GM12878 (cell line): ENCODE measurements around the gene PPM1J. TPM values are rescaled to one million over a fixed set of nuclear protein-coding genes. Genes with fewer than 3 reads are reported as not detected.

ENCODE experiments used
- ATAC-seq: fragments of 200-7000 bp; cut with Tn5 transposase; 3 replicates; pipeline ENCODE4 v1.9.1; 2020; ENCODE audit warnings: mild to moderate bottlenecking, moderate library complexity
- BruUV-seq: library from RNA; stranded (reverse); fragments of 400-500 nt; replicated peaks from 2 replicates; lab custom pipeline; 2021; lab: Mats Ljungman, UMichigan
- CTCF ChIA-PET: fragments of 300-600 bp; sonication (Branson Sonifier 250); formaldehyde crosslinking; extraction: SDS; loops from one replicate; lab custom pipeline; 2021; ENCODE audit warnings: inconsistent platforms; lab: Yijun Ruan, JAX
- POLR2A ChIA-PET: fragments of 350-600 bp; formaldehyde crosslinking; extraction: SDS; loops from one replicate; lab custom pipeline; 2021; ENCODE audit warnings: inconsistent platforms; lab: Charles Lee
- RAD21 ChIA-PET: fragments of 300-600 bp; sonication (Branson Sonifier 250); formaldehyde crosslinking; loops from one replicate; lab custom pipeline; 2023; ENCODE audit warnings: antibody characterized with exemption; ENCODE audit not compliant: unreplicated experiment; lab: Charles Lee
- SMC1A ChIA-PET: fragments of 300-600 bp; sonication (Branson Sonifier 250); formaldehyde crosslinking; loops from one replicate; lab custom pipeline; 2023; ENCODE audit not compliant: unreplicated experiment, uncharacterized antibody; lab: Charles Lee
- DNase-seq: peaks from one replicate; pipeline ENCODE4 v3.0.0-alpha.2; 2011; ENCODE audit warnings: low read depth, low spot score
- FAIRE-seq: peaks from 3 replicates; lab custom pipeline; 2011; peaks lifted over from hg19 to GRCh38; lab: Jason Lieb, UNC
- H2AFZ ChIP-seq: 2 replicates; pipeline ENCODE4 v1.6.0; 2011; ENCODE audit warnings: low read depth, low read length, control low read depth; ENCODE audit not compliant: control insufficient read depth
- H3K27ac ChIP-seq: 2 replicates; pipeline ENCODE4 v1.5.1; 2011; ENCODE audit warnings: control low read depth; ENCODE audit not compliant: control insufficient read depth, insufficient read depth
- H3K27me3 ChIP-seq, 2 experiments: replicated peaks in 1 of 2; 2 replicates each; pipeline versions ENCODE4 v1.6.0 to v1.6.1; 2011; ENCODE audit warnings: low read length in 1 of 2; ENCODE audit not compliant: control insufficient read depth in 2 of 2, insufficient read depth in 2 of 2
- H3K36me3 ChIP-seq, 2 experiments: 2 replicates each; pipeline ENCODE4 v1.5.1; 2011; ENCODE audit warnings: low read length in 1 of 2; ENCODE audit not compliant: control insufficient read depth in 2 of 2, insufficient read depth in 2 of 2
- H3K4me1 ChIP-seq: 2 replicates; pipeline ENCODE4 v1.6.1; 2011; ENCODE audit warnings: mild to moderate bottlenecking, low read length, moderate library complexity, mixed read lengths; ENCODE audit not compliant: control insufficient read depth, insufficient read depth
- H3K4me2 ChIP-seq: 2 replicates; pipeline ENCODE4 v1.6.0; 2011; ENCODE audit warnings: control low read depth; ENCODE audit not compliant: control insufficient read depth, insufficient read depth
- H3K4me3 ChIP-seq: fragments of 200-600 bp; sonication (generic); 2 replicates; pipeline ENCODE4 v1.5.1; 2016
- H3K79me2 ChIP-seq: 2 replicates; pipeline ENCODE4 v1.6.0; 2011; ENCODE audit warnings: low read length; ENCODE audit not compliant: control insufficient read depth, insufficient read depth
- H3K9ac ChIP-seq: 2 replicates; pipeline ENCODE4 v1.8.0; 2011; ENCODE audit warnings: low read length, control low read depth, mixed read lengths; ENCODE audit not compliant: control insufficient read depth, insufficient read depth
- H3K9me3 ChIP-seq: replicated peaks from 3 replicates; pipeline ENCODE4 v1.5.1; 2011; ENCODE audit warnings: mild to moderate bottlenecking, low read length; ENCODE audit not compliant: control insufficient read depth, insufficient read depth
- H4K20me1 ChIP-seq: 2 replicates; pipeline ENCODE4 v1.6.0; 2011; ENCODE audit not compliant: control insufficient read depth, insufficient read depth
- BRCA1 ChIP-seq: IDR thresholded peaks from 2 replicates; pipeline ENCODE4 v1.6.1; 2011; ENCODE audit warnings: low read depth, low read length, improper control_type of control experiment
- EP300 ChIP-seq, 2 experiments: fragments of 150-350 bp in 1 of 2; IDR thresholded peaks; 2 replicates each; pipeline ENCODE4 v1.6.1; 2011 to 2012; ENCODE audit warnings: low read depth in 2 of 2, low read length in 2 of 2, borderline replicate concordance in 1 of 2, improper control_type of control experiment in 1 of 2, inconsistent platforms in 1 of 2; ENCODE audit not compliant: control insufficient read depth in 1 of 2
- IKZF2 ChIP-seq, 2 experiments: fragments of 450-650 bp; IDR thresholded peaks; 2 replicates each; pipeline ENCODE4 v1.6.1; 2017; ENCODE audit warnings: mild to moderate bottlenecking in 2 of 2, moderate library complexity in 2 of 2
- IRF4 ChIP-seq: IDR thresholded peaks from 2 replicates; pipeline ENCODE4 v1.6.1; 2011; ENCODE audit warnings: low read depth, low read length
- KAT2A ChIP-seq: conservative IDR thresholded peaks from 2 replicates; pipeline ENCODE4 v1.6.1; 2011; ENCODE audit warnings: low read depth, low read length; ENCODE audit not compliant: control insufficient read depth
- RBBP5 ChIP-seq: fragments of 200-600 bp; sonication (generic); conservative IDR thresholded peaks from 2 replicates; pipeline ENCODE4 v1.6.1; 2016
- SMAD5 ChIP-seq: IDR thresholded peaks from 2 replicates; pipeline ENCODE4 v1.6.1; 2016; ENCODE audit warnings: antibody characterized with exemption, low read depth
- SPI1 ChIP-seq: IDR thresholded peaks from 2 replicates; pipeline ENCODE4 v1.6.1; 2011; ENCODE audit warnings: low read depth, mild to moderate bottlenecking, low read length, moderate library complexity, borderline replicate concordance; ENCODE audit not compliant: insufficient read depth
- STAT1 ChIP-seq: fragments of 450-650 bp; conservative IDR thresholded peaks from 2 replicates; pipeline ENCODE4 v1.6.1; 2014; ENCODE audit warnings: antibody characterized with exemption, mild to moderate bottlenecking
- YY1 ChIP-seq: IDR thresholded peaks from 2 replicates; pipeline ENCODE4 v1.6.1; 2011; ENCODE audit warnings: low read depth, mild to moderate bottlenecking, low read length
- ZNF384 ChIP-seq: IDR thresholded peaks from 2 replicates; pipeline ENCODE4 v1.6.1; 2012; ENCODE audit warnings: low read depth, mild to moderate bottlenecking, low read length, improper control_type of control experiment, borderline replicate concordance
- WGBS: methylation state at CpG from one replicate; pipeline ENCODE4 v1.1.6; 2016; ENCODE audit warnings: low lambda C conversion rate; ENCODE audit not compliant: insufficient replicate concordance, insufficient coverage; ENCODE audit errors: missing lambda C conversion rate; 5-methylcytosine and 5-hydroxymethylcytosine counted together
- in situ Hi-C: fragments of 300-500 bp; cut with MboI; formaldehyde crosslinking; loops from 9 replicates; pipeline ENCODE4 v1.14.3; 2018; ENCODE audit warnings: mixed read lengths
- intact Hi-C: fragments of 100-400 bp; cut with micrococcal nuclease; formaldehyde crosslinking; loops from one replicate; pipeline ENCODE4 v1.14.2; 2022; ENCODE audit not compliant: unreplicated experiment
- polyA plus RNA-seq, 11 experiments: library from polyadenylated mRNA; depleted of rRNA in 4 of 11; unstranded in 6 of 11; stranded (reverse) in 5 of 11; fragments of >200 nt; fragmentation: Nextera tagmentation in 4 of 11; fragmentation: Illumina TruSeq in 1 of 11; extraction: Ambion mirVana in 4 of 11; extraction: Trizol in 1 of 11; gene quantifications; 1 replicate in 1 of 11; 2 replicates in 10 of 11; pipeline versions ENCODE4 v1.2.1 to v1.2.3, GENCODE V29; 2011 to 2016; ENCODE audit warnings: inconsistent platforms in 2 of 11, missing spikeins in 2 of 11, low read depth in 1 of 11
- total RNA-seq, 4 experiments: library from RNA; depleted of rRNA in 3 of 4; stranded (reverse); fragments of >200 nt in 3 of 4; fragmentation: Illumina TruSeq in 1 of 4; extraction: Trizol in 1 of 4; gene quantifications; 2 replicates each; pipeline versions ENCODE4 v1.2.1 to v1.2.3, GENCODE V29; 2013 to 2021
- TF ChIP-seq, protein P1 (sequence below): fragments of 450-650 bp; IDR thresholded peaks from 2 replicates; pipeline ENCODE4 v1.6.1; 2017; ENCODE audit warnings: mild to moderate bottlenecking, low read depth, inconsistent platforms; ENCODE audit not compliant: poor library complexity, severe bottlenecking
- TF ChIP-seq, protein P2 (sequence below): fragments of 450-650 bp; IDR thresholded peaks from 2 replicates; pipeline ENCODE4 v1.6.1; 2014; ENCODE audit warnings: mild to moderate bottlenecking
- TF ChIP-seq, protein P3 (sequence below): fragments of 450-650 bp; IDR thresholded peaks from 2 replicates; pipeline ENCODE4 v1.6.1; 2016; ENCODE audit warnings: mild to moderate bottlenecking, moderate library complexity, borderline replicate concordance
- TF ChIP-seq, protein P4 (sequence below): IDR thresholded peaks from 2 replicates; pipeline ENCODE4 v1.6.1; 2012; ENCODE audit warnings: low read length, inconsistent platforms
- TF ChIP-seq, protein P5 (sequence below): IDR thresholded peaks from 2 replicates; pipeline ENCODE4 v1.6.1; 2012; ENCODE audit warnings: low read depth, low read length, improper control_type of control experiment

PPM1J gene
- total and polyA plus RNA-seq, 10 of the 15 experiments (the other 5 are each of a cell fraction or from before 2014, with no cell fraction given): 0.07 to 1.8 (median 0.59) TPM; not detected in 1

GRCh38 chr1:112759228-112759627 lies 44.1 kb upstream of the PPM1J start:
- ATAC-seq (no peak), FAIRE-seq (no peak), DNase-seq (no peak)
- Histone ChIP-seq H3K9ac (no peak overlapping the region), H3K36me3 (no peaks in the 10 kb centered on the region), H3K4me1 (no peaks in the 10 kb centered on the region), H3K9me3 (no peaks in the 10 kb centered on the region), H4K20me1 (no peaks in the 10 kb centered on the region), H3K4me3 (no peak overlapping the region), H3K27ac (no peak overlapping the region), H3K27me3 (peaks cover 0 to 2% of the 10 kb centered on the region in 2 experiments; a peak in 2 of 4 replicates), H3K4me2 (no peak overlapping the region), H2AFZ (no peak overlapping the region), H3K79me2 (no peaks in the 10 kb centered on the region)
- no TSS peak for BruUV-seq
- in situ Hi-C loops (no loop called here), intact Hi-C loops (no loop called here)
- ChIA-PET SMC1A (no interaction called here), RAD21 (no interaction called here), POLR2A (no interaction called here), CTCF (no interaction called here)
- 15% methylated on average over 6 of the region's 6 CpGs for WGBS
- TF ChIP-seq RBBP5 (no peak), SPI1 (no peak), EP300 (IDR thresholded peaks at IDR 0.05; ENCODE audit: borderline replicate concordance in 1 of 2, control insufficient read depth in 1 of 2, low read depth in 2 of 2, low read length in 2 of 2) (no peak), STAT1 (no peak), SMAD5 (no peak), YY1 (no peak), BRCA1 (no peak), IKZF2 (IDR thresholded peaks at IDR 0.05) (no peak), ZNF384 (no peak), KAT2A (no peak), IRF4 (no peak)
- TF ChIP-seq, protein P1, sequence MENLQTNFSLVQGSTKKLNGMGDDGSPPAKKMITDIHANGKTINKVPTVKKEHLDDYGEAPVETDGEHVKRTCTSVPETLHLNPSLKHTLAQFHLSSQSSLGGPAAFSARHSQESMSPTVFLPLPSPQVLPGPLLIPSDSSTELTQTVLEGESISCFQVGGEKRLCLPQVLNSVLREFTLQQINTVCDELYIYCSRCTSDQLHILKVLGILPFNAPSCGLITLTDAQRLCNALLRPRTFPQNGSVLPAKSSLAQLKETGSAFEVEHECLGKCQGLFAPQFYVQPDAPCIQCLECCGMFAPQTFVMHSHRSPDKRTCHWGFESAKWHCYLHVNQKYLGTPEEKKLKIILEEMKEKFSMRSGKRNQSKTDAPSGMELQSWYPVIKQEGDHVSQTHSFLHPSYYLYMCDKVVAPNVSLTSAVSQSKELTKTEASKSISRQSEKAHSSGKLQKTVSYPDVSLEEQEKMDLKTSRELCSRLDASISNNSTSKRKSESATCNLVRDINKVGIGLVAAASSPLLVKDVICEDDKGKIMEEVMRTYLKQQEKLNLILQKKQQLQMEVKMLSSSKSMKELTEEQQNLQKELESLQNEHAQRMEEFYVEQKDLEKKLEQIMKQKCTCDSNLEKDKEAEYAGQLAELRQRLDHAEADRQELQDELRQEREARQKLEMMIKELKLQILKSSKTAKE: no peak
- TF ChIP-seq, protein P2, sequence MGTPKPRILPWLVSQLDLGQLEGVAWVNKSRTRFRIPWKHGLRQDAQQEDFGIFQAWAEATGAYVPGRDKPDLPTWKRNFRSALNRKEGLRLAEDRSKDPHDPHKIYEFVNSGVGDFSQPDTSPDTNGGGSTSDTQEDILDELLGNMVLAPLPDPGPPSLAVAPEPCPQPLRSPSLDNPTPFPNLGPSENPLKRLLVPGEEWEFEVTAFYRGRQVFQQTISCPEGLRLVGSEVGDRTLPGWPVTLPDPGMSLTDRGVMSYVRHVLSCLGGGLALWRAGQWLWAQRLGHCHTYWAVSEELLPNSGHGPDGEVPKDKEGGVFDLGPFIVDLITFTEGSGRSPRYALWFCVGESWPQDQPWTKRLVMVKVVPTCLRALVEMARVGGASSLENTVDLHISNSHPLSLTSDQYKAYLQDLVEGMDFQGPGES: no peak
- TF ChIP-seq, protein P3, sequence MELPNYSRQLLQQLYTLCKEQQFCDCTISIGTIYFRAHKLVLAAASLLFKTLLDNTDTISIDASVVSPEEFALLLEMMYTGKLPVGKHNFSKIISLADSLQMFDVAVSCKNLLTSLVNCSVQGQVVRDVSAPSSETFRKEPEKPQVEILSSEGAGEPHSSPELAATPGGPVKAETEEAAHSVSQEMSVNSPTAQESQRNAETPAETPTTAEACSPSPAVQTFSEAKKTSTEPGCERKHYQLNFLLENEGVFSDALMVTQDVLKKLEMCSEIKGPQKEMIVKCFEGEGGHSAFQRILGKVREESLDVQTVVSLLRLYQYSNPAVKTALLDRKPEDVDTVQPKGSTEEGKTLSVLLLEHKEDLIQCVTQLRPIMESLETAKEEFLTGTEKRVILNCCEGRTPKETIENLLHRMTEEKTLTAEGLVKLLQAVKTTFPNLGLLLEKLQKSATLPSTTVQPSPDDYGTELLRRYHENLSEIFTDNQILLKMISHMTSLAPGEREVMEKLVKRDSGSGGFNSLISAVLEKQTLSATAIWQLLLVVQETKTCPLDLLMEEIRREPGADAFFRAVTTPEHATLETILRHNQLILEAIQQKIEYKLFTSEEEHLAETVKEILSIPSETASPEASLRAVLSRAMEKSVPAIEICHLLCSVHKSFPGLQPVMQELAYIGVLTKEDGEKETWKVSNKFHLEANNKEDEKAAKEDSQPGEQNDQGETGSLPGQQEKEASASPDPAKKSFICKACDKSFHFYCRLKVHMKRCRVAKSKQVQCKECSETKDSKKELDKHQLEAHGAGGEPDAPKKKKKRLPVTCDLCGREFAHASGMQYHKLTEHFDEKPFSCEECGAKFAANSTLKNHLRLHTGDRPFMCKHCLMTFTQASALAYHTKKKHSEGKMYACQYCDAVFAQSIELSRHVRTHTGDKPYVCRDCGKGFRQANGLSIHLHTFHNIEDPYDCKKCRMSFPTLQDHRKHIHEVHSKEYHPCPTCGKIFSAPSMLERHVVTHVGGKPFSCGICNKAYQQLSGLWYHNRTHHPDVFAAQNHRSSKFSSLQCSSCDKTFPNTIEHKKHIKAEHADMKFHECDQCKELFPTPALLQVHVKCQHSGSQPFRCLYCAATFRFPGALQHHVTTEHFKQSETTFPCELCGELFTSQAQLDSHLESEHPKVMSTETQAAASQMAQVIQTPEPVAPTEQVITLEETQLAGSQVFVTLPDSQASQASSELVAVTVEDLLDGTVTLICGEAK: no peak
- TF ChIP-seq, protein P4, sequence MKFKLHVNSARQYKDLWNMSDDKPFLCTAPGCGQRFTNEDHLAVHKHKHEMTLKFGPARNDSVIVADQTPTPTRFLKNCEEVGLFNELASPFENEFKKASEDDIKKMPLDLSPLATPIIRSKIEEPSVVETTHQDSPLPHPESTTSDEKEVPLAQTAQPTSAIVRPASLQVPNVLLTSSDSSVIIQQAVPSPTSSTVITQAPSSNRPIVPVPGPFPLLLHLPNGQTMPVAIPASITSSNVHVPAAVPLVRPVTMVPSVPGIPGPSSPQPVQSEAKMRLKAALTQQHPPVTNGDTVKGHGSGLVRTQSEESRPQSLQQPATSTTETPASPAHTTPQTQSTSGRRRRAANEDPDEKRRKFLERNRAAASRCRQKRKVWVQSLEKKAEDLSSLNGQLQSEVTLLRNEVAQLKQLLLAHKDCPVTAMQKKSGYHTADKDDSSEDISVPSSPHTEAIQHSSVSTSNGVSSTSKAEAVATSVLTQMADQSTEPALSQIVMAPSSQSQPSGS: no peak
- TF ChIP-seq, protein P5, sequence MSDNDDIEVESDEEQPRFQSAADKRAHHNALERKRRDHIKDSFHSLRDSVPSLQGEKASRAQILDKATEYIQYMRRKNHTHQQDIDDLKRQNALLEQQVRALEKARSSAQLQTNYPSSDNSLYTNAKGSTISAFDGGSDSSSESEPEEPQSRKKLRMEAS: no peak
